Left ventricle myocardium inferior (tissue), 1 donor: Measurements from ENCODE around the gene UST. TPM values are rescaled to one million over a fixed set of nuclear protein-coding genes. Genes with fewer than 3 reads are reported as not detected.

Source experiments
- DNase-seq: peaks from one replicate; pipeline ENCODE4 v3.0.0-alpha.2; 2020
- H3K27ac ChIP-seq: fragments of 200-600 bp; replicated peaks from 2 replicates; pipeline ENCODE4 v1.8.0; 2021
- H3K27me3 ChIP-seq: fragments of 200-600 bp; 2 replicates; pipeline ENCODE4 v1.8.0; 2021; ENCODE audit warnings: low read depth
- H3K36me3 ChIP-seq: fragments of 200-600 bp; 2 replicates; pipeline ENCODE4 v1.8.0; 2021
- H3K4me1 ChIP-seq: fragments of 200-600 bp; 2 replicates; pipeline ENCODE4 v1.8.0; 2021
- H3K4me3 ChIP-seq: fragments of 200-600 bp; 2 replicates; pipeline ENCODE4 v1.8.0; 2021; ENCODE audit warnings: mild to moderate bottlenecking, moderate library complexity
- H3K9me3 ChIP-seq: fragments of 200-600 bp; replicated peaks from 2 replicates; pipeline ENCODE4 v1.8.0; 2021
- intact Hi-C: fragments of 100-400 bp; cut with micrococcal nuclease; formaldehyde crosslinking; loops from one replicate; pipeline ENCODE4 v1.11.0; 2022
- total RNA-seq: library from RNA; stranded (reverse); fragmentation: NEBNext Ultra II Directional; extraction: Animal tissue kit (Norgen Biotek cat#: 25700); gene quantifications from one replicate; pipeline ENCODE4 v1.2.1, GENCODE V29; 2021
- TF ChIP-seq, protein P1 (sequence below): fragments of 200-600 bp; IDR thresholded peaks from 2 replicates; pipeline ENCODE4 v1.8.0; 2021; ENCODE audit warnings: antibody characterized with exemption, mild to moderate bottlenecking, borderline replicate concordance
- donor health status: DM: no; HTN: yes; CAD: no; lungs with severe emphysema.

Gene UST
- total RNA-seq, 1 donor from 2014 or later = 3.3 TPM

DNA sequence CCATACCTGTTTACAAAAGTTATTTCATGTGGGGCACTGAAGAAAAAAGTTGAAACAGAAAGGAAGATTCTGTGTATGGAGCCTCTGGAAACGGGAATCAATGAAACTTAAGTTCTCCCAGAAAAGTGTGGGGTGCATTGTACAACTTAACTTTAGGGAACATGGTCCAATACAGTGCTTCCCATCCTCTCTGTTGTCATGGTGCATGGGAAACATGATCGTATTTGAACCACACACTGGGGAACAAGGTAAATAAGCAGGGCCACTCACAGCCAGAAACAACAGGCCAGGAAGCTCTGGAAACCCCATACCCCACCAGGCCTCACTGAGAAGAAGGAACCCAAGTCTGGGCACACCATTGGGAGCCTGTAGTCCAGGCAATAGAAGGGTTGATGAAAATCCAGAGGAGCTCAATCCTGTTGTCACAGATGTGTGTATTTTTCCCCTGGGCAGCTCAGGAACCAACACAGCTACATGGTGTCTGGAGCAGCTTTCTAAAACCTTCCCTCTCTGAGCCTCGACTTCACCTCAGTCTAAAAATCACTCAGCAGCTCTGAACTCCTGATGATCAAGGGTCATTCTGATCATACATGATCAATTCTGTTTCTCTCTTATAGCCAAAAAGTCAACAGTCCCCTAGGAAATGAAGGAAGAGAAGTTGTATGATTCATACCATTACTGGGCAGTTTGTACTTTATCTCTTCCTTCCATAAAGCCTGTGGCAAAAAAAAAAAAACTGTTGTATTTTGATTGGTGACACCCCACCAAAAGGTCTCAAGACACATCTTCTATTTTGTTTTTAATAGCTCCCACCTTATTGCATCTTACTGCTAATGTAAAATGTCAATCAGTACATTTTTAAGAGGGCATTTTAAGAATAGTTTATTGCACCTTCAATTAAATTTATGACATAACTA, 372.2 kb downstream of the UST start:
- Histone ChIP-seq H3K36me3 (no peaks in the 10 kb centered on the region), H3K27me3 (peaks cover 4% of the 10 kb centered on the region), H3K4me1 (peaks cover 7% of the 10 kb centered on the region), H3K9me3 (peaks cover 6% of the 10 kb centered on the region), H3K27ac (no peak overlapping the region), H3K4me3 (no peak overlapping the region)
- no peak for DNase-seq
- intact Hi-C loops = no loop called here
- TF ChIP-seq, protein P1, sequence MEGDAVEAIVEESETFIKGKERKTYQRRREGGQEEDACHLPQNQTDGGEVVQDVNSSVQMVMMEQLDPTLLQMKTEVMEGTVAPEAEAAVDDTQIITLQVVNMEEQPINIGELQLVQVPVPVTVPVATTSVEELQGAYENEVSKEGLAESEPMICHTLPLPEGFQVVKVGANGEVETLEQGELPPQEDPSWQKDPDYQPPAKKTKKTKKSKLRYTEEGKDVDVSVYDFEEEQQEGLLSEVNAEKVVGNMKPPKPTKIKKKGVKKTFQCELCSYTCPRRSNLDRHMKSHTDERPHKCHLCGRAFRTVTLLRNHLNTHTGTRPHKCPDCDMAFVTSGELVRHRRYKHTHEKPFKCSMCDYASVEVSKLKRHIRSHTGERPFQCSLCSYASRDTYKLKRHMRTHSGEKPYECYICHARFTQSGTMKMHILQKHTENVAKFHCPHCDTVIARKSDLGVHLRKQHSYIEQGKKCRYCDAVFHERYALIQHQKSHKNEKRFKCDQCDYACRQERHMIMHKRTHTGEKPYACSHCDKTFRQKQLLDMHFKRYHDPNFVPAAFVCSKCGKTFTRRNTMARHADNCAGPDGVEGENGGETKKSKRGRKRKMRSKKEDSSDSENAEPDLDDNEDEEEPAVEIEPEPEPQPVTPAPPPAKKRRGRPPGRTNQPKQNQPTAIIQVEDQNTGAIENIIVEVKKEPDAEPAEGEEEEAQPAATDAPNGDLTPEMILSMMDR = no peak

GRCh38 chr6:149122850-149123821, 376.3 kb downstream of the UST start:
- Histone ChIP-seq H3K27me3 (peaks cover 3% of the 10 kb centered on the region), H3K27ac (no peak overlapping the region), H3K4me1 (no peaks in the 10 kb centered on the region), H3K9me3 (peaks cover 6% of the 10 kb centered on the region), H3K4me3 (no peak overlapping the region), H3K36me3 (no peaks in the 10 kb centered on the region)
- TF ChIP-seq, protein P1 = no peak
- intact Hi-C loops = no loop called here
- DNase-seq = no peak

DNA sequence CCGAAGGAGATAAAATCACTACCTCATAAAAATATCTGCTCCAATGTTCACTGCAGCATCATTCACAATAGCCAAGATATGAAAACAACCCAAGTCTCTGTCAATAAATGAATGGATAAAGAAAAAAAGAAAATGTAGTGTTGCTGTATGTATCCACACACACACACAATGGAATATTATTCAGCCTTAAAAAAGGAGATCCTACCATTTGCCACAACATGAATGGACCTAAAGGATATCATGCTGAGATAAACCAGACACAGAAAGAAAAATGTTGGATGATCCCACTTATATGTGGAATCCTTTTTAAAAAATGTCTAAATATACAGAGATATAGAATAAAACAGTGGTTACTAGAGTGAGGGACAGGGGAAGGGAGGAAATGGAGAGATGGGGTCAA, 378.5 kb downstream of the UST start:
- peaks cover 6% of the 10 kb centered on the region for H3K9me3 ChIP-seq
- H3K4me3 ChIP-seq = no peak overlapping the region
- no peaks in the 10 kb centered on the region for H3K27me3 ChIP-seq
- intact Hi-C loops = no loop called here
- TF ChIP-seq, protein P1 = no peak
- no peak overlapping the region for H3K27ac ChIP-seq
- no peaks in the 10 kb centered on the region for H3K4me1 ChIP-seq
- H3K36me3 ChIP-seq = no peaks in the 10 kb centered on the region
- no peak for DNase-seq
